Upper lobe of left lung (tissue), 4 donors: ENCODE results near the gene MR1.

Experiments used
- EP300 ChIP-seq, 4 donors: sonication (generic); formaldehyde crosslinking; IDR thresholded peaks; one replicate each; pipeline ENCODE4 v1.5.1; 2017; ENCODE audit warnings: antibody characterized with exemption in 4 of 4, control low read depth in 2 of 4
- POLR2A ChIP-seq, 4 donors: fragments of 450-650 bp; IDR thresholded peaks; one replicate each; pipeline ENCODE4 v1.5.1; 2016 to 2017; ENCODE audit warnings: antibody characterized with exemption in 4 of 4, mild to moderate bottlenecking in 2 of 4
- POLR2AphosphoS5 ChIP-seq, 2 donors: sonication (generic); formaldehyde crosslinking; IDR thresholded peaks; one replicate each; pipeline ENCODE4 v1.5.1; 2017; ENCODE audit warnings: antibody characterized with exemption in 2 of 2
- TF ChIP-seq, protein P1 (sequence below), 6 experiments: fragments of 450-650 bp in 4 of 6; fragments of 200-600 bp in 2 of 6; sonication (generic) in 2 of 6; IDR thresholded peaks; one replicate each; pipeline ENCODE4 v1.5.1; 2016 to 2019; ENCODE audit warnings: antibody characterized with exemption in 6 of 6

DNA sequence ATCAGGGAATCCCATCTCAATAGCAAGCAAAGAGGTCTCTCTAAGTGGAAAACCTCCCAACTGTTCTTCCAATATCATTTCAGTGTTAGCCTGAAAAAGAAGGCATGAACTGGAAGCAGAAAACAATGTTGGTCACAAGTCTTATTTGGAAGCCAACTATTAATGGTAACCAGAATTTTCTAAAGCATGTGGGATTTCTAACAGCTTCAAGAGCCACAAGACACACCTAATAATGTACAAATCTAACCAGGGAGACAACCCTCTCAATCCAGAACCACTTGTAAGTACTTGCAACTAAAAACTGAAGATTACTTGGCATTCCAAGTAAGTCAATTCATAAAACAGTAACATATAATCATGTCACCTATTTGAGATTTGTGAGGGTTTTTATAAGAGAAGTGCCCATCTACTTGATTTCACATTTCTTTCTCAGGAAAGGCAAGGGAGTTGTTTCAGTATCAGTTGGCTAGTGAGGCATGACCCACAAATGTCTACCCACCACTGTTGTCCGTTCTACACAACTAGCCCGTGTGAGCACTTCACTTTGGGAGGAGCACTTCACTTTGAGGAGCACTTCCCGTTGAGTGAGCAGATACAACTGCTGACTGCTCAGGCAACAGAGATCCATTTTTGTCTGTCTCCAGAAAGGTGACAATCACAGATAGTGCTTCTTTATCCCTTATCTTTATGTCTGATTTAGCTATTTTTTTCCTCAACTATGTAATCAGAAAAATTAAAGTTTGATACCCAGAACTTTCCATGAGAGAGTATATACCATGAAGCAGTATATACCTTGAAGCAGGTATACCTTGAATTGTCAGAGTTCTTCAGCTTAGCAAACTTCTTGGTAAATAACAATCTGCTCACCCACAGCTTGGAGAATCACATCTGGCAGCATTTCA is 22.2 kb upstream of the MR1 start:
- TF ChIP-seq POLR2A (IDR thresholded peaks at IDR 0.05): no peak
- TF ChIP-seq, protein P1, sequence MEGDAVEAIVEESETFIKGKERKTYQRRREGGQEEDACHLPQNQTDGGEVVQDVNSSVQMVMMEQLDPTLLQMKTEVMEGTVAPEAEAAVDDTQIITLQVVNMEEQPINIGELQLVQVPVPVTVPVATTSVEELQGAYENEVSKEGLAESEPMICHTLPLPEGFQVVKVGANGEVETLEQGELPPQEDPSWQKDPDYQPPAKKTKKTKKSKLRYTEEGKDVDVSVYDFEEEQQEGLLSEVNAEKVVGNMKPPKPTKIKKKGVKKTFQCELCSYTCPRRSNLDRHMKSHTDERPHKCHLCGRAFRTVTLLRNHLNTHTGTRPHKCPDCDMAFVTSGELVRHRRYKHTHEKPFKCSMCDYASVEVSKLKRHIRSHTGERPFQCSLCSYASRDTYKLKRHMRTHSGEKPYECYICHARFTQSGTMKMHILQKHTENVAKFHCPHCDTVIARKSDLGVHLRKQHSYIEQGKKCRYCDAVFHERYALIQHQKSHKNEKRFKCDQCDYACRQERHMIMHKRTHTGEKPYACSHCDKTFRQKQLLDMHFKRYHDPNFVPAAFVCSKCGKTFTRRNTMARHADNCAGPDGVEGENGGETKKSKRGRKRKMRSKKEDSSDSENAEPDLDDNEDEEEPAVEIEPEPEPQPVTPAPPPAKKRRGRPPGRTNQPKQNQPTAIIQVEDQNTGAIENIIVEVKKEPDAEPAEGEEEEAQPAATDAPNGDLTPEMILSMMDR (IDR thresholded peaks at IDR 0.05): no peak
- TF ChIP-seq POLR2AphosphoS5 (IDR thresholded peaks at IDR 0.05): no peak
- no peak for TF ChIP-seq EP300 (IDR thresholded peaks at IDR 0.05)
